Stimulated activated memory B cell treated with anti-CD40 and anti-IgM and Interleukin-4, amounts not matched to agents 10 μg/mL and 1 μg/mL and 100 μg/mL, for 72 hours (primary cell): ENCODE data around the gene CCDC157.

Source experiments
- ATAC-seq: fragments of 150-1000 bp; cut with Tn5 transposase; 2 replicates; pipeline ENCODE4 v1.10.0; 2021
- H3K27ac Mint-ChIP-seq: one replicate; pipeline ENCODE4 v1.8.0; 2022; ENCODE audit warnings: mild to moderate bottlenecking, mixed read lengths
- H3K27me3 Mint-ChIP-seq: one replicate; pipeline ENCODE4 v1.8.0; 2022; ENCODE audit warnings: mixed read lengths
- H3K36me3 Mint-ChIP-seq: one replicate; pipeline ENCODE4 v1.8.0; 2022; ENCODE audit warnings: mixed read lengths
- H3K4me1 Mint-ChIP-seq: one replicate; pipeline ENCODE4 v1.8.0; 2022; ENCODE audit warnings: mixed read lengths
- H3K4me3 Mint-ChIP-seq: one replicate; pipeline ENCODE4 v1.8.0; 2022; ENCODE audit warnings: mild to moderate bottlenecking, moderate library complexity, mixed read lengths
- H3K9me3 Mint-ChIP-seq: one replicate; pipeline ENCODE4 v1.8.0; 2022; ENCODE audit warnings: mixed read lengths

The CCDC157 gene

DNA sequence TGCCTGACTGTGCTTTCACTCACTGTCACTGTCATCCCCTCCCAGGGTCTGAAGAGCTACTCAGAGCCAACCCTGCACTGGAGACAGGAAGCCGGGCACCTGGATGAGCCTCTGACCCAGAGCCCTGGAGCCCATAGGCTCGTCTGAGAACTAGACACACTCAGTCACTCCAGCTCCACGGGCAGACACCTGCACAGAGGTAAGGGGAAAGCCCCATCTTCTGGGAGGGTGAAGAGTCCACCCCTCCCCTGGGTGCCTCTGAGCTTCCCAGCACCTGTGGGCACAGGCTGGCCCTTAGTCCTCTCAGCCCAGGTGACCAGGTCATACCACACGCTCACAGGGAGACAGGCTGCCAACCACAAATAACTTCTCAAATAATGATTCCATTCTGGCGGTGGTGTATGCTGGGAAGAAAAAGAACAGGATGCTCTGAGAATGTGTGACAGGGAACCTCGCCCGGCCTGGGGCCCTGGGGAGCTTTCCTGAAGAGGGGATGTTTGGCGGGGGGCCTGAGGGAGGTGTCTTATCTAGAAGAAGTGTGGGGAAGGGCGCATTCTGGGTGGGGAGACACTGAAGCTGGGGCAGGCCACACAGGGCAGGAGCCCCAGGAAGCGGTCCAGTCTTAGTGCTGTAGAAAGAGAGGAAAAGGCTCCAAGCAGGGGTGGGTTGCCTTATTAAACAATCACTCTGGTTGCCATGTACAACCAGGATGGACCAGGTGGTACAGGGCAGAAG, 5.3 kb downstream of the CCDC157 start:
- Mint-ChIP-seq H3K9me3 (no peaks in the 10 kb centered on the region), H3K27ac (no peak overlapping the region), H3K4me3 (no peak overlapping the region), H3K4me1 (peaks cover 12% of the 10 kb centered on the region), H3K27me3 (no peaks in the 10 kb centered on the region), H3K36me3 (peaks cover 15% of the 10 kb centered on the region)
- no peak for ATAC-seq

DNA sequence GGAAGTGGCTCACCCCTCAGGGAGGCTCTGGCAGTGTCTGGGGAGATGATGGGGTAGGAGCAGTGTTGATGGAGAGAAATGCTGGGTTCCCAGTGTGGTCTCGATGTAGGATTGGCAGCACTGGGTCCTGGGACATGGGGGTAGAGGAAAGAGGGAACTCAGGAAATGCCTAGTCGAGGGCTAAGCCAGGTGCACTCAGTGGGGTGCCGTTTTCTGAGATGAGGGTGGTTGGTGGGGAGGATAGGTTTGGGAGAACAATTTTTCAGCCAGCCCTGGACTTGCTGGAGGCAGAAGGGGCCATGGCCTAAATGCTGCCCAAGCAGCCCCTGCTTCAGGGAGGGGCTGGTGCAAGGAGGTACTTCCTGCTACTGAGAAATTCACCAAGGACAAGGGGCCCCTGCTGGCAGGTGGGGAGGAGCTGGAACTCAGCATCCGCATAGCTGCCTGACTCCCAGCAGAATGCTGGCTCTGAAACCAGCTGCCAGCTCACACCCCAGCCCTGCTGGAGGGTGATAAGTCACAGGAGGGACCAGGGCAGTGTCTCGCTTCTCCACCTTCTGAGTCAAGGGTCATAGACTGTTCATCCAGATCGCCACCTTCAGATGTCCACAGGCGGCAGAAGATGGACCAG, 6.0 kb downstream of the CCDC157 start:
- H3K9me3 Mint-ChIP-seq: no peaks in the 10 kb centered on the region
- H3K27me3 Mint-ChIP-seq: no peaks in the 10 kb centered on the region
- peaks cover 5% of the 10 kb centered on the region for H3K4me1 Mint-ChIP-seq
- H3K4me3 Mint-ChIP-seq: no peak overlapping the region
- no peak overlapping the region for H3K27ac Mint-ChIP-seq
- peak; percentile 27 for ATAC-seq
- H3K36me3 Mint-ChIP-seq: peaks cover 15% of the 10 kb centered on the region

DNA sequence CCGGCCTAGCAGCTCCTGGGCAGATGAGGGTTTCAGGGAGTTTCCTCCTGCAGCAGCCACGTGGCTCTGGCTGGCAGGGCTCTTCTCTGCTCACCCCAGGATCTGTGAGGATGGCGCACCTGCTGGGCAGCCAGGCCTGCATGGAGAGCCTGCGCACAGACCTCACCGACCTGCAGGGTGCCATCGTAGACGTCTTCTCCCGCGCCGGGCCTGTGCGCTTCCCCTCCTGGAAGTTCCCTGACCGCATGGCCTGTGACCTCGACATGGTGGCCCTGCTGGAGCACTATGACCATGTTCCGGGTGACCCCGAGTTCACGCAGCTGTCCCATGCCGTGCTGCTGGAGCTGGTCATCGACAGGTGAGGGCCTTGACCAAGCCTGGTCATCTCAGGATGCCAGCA, 9.1 kb downstream of the CCDC157 start:
- Mint-ChIP-seq H3K9me3 (no peaks in the 10 kb centered on the region), H3K27me3 (no peaks in the 10 kb centered on the region), H3K4me3 (no peak overlapping the region), H3K4me1 (no peaks in the 10 kb centered on the region), H3K27ac (no peak overlapping the region), H3K36me3 (peaks cover 15% of the 10 kb centered on the region)
- no peak for ATAC-seq

DNA sequence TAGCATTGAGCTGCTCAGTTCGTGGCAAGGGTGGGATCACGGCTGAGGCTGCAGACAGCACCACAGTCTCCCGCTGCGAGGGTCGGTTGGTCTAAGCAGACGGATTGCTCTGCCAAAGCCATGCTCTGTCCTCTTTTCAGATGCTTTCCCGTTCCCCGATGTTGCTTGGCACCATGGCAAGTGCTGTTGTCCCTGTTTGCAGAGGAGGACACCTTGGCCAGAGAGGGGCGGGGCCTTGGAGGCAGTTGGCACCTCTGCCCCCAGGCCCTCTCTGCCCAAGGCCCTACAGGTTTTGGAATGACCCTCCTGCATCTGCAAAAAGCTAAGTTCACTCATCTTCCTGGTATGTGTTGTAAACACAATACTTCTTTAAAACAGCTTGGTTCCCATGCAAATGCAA, 11.6 kb downstream of the CCDC157 start:
- H3K36me3 Mint-ChIP-seq: peaks cover 15% of the 10 kb centered on the region
- no peak overlapping the region for H3K27ac Mint-ChIP-seq
- no peaks in the 10 kb centered on the region for H3K9me3 Mint-ChIP-seq
- no peaks in the 10 kb centered on the region for H3K27me3 Mint-ChIP-seq
- no peak for ATAC-seq
- no peak overlapping the region for H3K4me3 Mint-ChIP-seq
- H3K4me1 Mint-ChIP-seq: no peaks in the 10 kb centered on the region

DNA sequence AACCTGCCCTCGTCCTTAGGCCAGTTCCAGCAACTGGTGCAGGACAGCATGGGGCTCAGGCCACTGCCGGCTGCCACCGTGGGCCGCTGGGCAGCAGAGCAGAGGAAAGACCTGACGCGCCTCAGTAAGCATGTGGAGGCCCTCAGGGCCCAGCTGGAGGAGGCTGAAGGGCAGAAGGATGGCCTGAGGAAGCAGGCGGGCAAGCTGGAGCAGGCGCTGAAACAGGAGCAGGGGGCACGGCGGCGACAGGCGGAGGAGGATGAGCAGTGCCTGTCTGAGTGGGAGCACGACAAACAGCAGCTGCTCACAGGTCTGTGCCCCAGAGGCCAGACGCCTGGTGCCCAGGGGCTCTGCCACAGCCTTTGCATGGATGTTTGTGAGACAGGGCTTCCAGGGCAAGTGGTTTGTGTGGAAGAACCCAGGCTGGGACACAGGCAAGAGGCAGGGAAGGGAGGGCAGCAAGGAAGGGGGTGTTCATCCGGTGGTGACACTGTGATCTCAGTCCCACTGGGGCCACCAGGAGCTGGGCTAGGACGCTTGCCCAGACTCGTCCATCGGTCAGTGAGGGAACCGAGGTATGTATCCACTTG, 13.9 kb downstream of the CCDC157 start:
- no peaks in the 10 kb centered on the region for H3K9me3 Mint-ChIP-seq
- H3K4me3 Mint-ChIP-seq: no peak overlapping the region
- no peaks in the 10 kb centered on the region for H3K27me3 Mint-ChIP-seq
- no peak for ATAC-seq
- peaks cover 14% of the 10 kb centered on the region for H3K36me3 Mint-ChIP-seq
- H3K4me1 Mint-ChIP-seq: no peaks in the 10 kb centered on the region
- no peak overlapping the region for H3K27ac Mint-ChIP-seq

DNA sequence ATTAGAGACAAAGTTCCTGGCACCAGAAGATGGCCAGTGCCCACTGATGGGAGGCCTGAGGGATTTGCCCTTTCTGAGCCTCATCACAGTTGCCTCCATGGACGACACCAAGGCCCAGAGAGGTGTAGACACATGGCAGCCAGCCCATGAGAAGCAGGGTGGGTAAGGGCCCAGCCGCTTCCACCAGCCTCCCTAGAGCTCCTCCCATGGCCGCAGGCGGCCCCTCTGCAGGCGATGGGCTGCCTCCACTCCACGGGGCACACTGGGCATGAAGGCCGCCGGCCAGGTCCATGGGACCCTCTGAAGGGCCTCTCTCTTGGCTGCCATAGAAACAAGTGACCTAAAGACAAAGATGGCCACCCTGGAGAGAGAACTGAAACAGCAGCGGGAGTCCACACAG, 14.5 kb downstream of the CCDC157 start:
- Mint-ChIP-seq H3K4me1 (no peaks in the 10 kb centered on the region), H3K27me3 (no peaks in the 10 kb centered on the region), H3K4me3 (no peak overlapping the region), H3K36me3 (peaks cover 10% of the 10 kb centered on the region), H3K9me3 (no peaks in the 10 kb centered on the region), H3K27ac (no peak overlapping the region)
- no peak for ATAC-seq

DNA sequence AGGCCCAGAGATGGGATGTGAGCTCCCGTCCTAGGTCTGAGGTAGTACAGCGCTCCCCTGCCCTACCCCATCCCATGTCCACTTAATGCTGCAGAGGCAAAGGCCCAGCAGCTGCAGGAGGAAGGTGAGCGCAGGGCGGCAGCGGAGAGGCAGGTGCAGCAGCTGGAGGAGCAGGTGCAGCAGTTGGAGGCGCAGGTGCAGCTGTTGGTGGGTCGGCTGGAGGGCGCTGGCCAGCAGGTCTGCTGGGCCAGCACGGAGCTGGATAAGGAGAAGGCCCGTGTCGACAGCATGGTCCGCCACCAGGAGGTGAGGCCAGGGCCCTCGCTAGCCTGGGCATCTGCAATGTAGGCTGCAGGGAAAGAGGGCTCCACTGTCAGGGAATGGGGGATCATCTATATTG, 15.2 kb downstream of the CCDC157 start:
- Mint-ChIP-seq H3K27me3 (no peaks in the 10 kb centered on the region), H3K4me1 (no peaks in the 10 kb centered on the region), H3K4me3 (no peak overlapping the region), H3K36me3 (peaks cover 5% of the 10 kb centered on the region), H3K9me3 (no peaks in the 10 kb centered on the region), H3K27ac (no peak overlapping the region)
- ATAC-seq: no peak

DNA sequence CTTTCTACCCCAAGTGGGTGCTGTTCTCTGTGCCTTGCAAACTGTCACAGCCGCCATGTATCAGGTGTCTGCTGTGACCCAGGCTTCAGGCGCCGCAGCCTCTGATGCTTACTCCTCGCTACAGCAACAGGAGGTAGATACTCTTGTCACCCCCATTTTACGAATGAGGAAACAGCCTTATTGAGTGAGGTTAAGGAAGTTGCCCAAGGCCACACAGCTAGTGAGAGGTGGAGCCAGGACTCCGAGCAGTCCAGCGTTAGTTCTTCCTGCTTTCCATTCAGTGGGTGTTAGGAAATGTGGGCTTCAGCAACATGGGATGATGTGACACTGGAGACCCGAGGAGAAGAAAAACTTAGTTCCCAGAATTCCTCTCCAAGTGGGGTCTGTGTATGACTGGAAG, 16.1 kb downstream of the CCDC157 start:
- Mint-ChIP-seq H3K9me3 (no peaks in the 10 kb centered on the region), H3K27ac (no peak overlapping the region), H3K4me1 (no peaks in the 10 kb centered on the region), H3K27me3 (no peaks in the 10 kb centered on the region), H3K4me3 (no peak overlapping the region), H3K36me3 (peaks cover 5% of the 10 kb centered on the region)
- ATAC-seq: no peak

DNA sequence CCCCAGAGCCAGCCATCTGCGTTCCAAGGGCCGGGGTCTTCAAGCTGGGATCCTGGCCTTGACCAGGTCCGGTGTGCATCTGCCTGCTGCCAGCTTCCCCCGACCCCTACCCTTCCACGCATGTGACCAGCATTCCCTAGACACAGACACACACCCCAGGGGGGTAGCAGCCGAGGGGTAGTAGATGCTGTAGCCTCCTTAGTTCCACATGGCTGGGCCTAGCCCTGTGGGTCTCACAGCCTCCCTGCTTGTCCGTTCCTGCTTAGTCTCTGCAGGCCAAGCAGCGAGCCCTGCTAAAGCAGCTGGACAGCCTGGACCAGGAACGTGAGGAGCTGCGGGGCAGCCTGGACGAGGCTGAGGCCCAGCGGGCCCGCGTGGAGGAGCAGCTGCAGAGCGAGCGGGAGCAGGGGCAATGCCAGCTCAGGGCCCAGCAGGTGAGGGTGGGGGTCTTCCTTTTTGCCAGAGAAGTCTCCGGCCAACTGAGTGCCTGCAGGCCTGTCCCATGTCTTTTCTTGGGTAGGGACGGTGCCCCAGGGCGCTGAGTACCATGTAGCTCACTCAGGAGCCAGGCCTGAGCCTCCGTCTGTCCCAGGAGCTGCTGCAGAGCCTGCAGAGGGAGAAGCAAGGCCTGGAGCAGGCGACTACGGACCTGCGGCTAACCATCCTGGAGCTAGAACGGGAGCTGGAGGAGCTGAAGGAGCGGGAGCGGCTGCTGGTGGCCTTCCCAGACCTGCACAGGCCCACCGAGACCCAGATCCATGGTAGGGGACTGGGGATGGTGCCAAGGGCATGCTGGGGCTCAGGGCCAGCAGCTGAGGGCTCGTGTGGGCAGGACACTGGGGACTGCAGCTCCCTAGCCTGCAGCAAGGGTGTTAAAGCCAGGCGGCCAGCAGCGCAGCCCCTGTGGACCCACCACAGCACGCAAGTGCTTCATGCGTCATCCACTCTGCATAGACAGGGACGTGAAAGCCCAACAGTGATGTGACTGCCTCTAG, 16.8 kb downstream of the CCDC157 start:
- Mint-ChIP-seq H3K27ac (no peak overlapping the region), H3K9me3 (no peaks in the 10 kb centered on the region), H3K36me3 (peaks cover 5% of the 10 kb centered on the region), H3K4me3 (no peak overlapping the region), H3K4me1 (no peaks in the 10 kb centered on the region), H3K27me3 (no peaks in the 10 kb centered on the region)
- no peak for ATAC-seq

DNA sequence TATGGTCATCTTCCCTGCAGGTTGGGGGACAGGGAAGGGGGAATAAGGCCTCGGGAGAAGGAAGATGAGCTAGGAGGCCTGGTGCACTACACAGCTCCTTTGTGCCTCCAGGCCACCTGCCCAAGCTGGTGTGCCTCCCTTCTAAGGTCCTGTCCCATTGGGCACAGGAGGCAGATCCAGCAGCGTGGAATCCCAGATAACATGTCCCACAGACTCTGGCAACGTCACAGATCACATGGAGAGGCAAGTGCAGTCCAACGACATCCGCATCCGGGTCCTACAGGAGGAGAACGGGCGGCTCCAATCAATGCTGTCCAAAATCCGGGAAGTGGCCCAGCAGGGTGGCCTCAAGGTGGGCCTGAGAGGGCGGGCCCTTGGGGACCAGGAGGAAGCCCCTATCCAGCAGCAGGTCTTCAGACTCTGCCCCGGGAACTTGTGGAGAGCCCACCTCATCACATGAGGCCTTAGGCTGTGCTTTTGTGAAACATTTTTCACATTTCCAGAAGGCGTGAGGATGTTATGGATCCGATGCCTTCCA, 18.6 kb downstream of the CCDC157 start:
- ATAC-seq: no peak
- Mint-ChIP-seq H3K27ac (no peak overlapping the region), H3K36me3 (peaks cover 13% of the 10 kb centered on the region), H3K4me3 (no peak overlapping the region), H3K4me1 (peaks cover 7% of the 10 kb centered on the region), H3K9me3 (no peaks in the 10 kb centered on the region), H3K27me3 (no peaks in the 10 kb centered on the region)

DNA sequence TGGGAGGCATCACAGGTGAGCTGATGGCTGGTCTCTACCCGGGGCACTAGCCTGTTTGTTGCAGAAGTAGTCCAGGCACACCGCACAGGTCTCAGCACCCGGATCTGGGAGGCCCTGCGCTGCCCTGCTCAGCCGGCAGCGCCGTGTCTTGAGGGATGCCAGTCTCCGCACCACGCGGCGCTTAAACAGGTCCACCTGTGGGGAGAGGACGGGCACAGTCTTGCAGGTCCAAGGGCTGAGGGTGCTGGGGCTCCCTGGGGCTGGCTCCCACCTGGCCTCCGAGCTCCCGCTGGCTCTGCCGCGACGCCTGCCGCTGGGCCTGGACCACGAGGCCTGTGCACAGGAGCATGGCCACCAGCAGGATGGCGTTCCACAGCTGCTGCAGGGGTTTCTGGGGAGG, 23.2 kb downstream of the CCDC157 start:
- H3K27ac Mint-ChIP-seq: no peak overlapping the region
- ATAC-seq: no peak
- H3K27me3 Mint-ChIP-seq: no peaks in the 10 kb centered on the region
- H3K36me3 Mint-ChIP-seq: peaks cover 20% of the 10 kb centered on the region
- H3K4me3 Mint-ChIP-seq: no peak overlapping the region
- peaks cover 15% of the 10 kb centered on the region for H3K4me1 Mint-ChIP-seq
- no peaks in the 10 kb centered on the region for H3K9me3 Mint-ChIP-seq

DNA sequence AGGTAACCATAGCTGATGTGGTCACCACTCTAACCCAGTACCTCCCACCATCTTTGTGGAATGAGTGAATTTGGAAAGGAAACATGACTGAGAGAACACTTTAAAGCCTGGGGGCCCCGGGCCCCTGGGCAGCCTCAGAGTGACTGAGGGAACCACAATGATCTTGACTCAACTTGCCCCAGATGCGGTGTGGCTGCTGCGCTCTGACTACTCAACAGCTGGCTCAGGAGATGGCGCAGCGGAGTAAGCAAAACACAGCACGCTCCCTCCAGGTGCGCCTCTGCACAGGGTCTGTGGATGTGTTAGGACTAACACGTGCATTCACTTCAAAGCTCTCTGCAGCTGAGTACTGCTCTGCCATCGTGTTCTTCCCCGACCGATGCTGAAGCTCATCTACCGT, 24.5 kb downstream of the CCDC157 start:
- no peak for ATAC-seq
- Mint-ChIP-seq H3K27ac (no peak overlapping the region), H3K9me3 (no peaks in the 10 kb centered on the region), H3K36me3 (peaks cover 15% of the 10 kb centered on the region), H3K4me1 (peaks cover 20% of the 10 kb centered on the region), H3K27me3 (no peaks in the 10 kb centered on the region), H3K4me3 (no peak overlapping the region)

DNA sequence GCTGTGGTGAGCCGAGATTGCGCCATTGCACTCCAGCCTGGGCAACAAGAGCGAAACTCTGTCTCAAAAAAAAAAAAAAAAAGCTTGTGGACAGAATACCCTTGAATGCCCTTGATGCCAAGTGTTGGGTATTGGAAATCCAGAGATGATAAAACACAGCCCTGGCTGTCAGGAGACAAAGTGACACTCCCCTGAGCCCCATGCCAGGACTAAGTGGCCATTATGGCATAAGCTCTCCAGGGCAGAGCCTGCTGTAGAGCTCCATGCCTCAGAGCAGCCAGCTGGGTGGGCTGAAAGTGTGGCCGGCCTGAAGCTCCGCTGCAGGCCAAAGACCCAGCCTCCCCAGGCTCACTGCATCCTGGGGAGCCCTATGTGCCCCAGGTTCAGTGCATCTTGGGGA, 25.5 kb downstream of the CCDC157 start:
- H3K4me3 Mint-ChIP-seq: no peak overlapping the region
- H3K27me3 Mint-ChIP-seq: no peaks in the 10 kb centered on the region
- no peaks in the 10 kb centered on the region for H3K9me3 Mint-ChIP-seq
- no peak for ATAC-seq
- peaks cover 29% of the 10 kb centered on the region for H3K4me1 Mint-ChIP-seq
- no peak overlapping the region for H3K27ac Mint-ChIP-seq
- H3K36me3 Mint-ChIP-seq: peaks cover 15% of the 10 kb centered on the region

DNA sequence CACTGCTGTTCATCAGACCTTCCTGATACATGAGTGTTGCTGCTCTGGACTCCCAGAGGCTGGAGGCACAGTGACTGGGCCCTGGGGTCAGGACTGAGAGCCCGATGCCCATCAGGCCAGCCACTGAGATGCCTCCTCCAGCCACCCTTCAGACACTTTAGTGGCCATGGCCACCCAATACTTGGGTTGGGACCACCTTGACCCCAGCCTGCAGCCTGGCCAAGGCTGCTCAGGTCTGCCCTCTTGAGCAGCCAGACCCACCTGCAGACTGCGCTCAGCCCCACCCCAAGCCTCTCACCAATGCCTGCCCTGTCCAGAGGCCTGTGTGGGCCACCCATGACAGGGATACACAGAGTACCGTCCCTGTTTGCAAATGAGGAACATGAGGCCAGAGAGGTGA, 26.3 kb downstream of the CCDC157 start:
- Mint-ChIP-seq H3K4me3 (no peak overlapping the region), H3K27ac (no peak overlapping the region), H3K9me3 (no peaks in the 10 kb centered on the region), H3K36me3 (peaks cover 15% of the 10 kb centered on the region), H3K4me1 (peaks cover 32% of the 10 kb centered on the region), H3K27me3 (no peaks in the 10 kb centered on the region)
- no peak for ATAC-seq

DNA sequence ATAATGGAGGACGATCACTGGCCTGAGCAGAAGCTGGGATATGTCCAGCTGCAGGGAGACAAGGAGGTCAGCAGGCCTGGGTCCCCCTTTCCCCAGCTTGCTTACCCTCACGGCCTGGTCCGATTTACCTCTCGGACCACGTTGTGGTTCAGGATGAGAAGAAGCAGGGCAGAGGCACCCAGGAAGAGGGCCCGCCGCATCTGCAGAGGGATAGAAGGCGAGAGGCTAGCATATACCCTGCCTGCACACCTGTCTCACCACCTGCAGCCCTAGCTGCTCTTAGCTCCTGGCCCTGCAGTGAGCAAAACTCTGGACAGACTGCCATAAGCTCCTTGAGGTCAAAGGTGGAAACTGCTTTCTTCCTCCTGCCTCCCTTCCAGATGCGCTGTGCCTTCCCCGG, 29.1 kb downstream of the CCDC157 start:
- peaks cover 2% of the 10 kb centered on the region for H3K36me3 Mint-ChIP-seq
- no peak for ATAC-seq
- H3K4me3 Mint-ChIP-seq: peak overlapping the region; percentile 86
- peaks cover 27% of the 10 kb centered on the region for H3K4me1 Mint-ChIP-seq
- H3K27me3 Mint-ChIP-seq: no peaks in the 10 kb centered on the region
- peak overlapping the region; percentile 55 for H3K27ac Mint-ChIP-seq
- no peaks in the 10 kb centered on the region for H3K9me3 Mint-ChIP-seq
